Fibroblast of villous mesenchyme (primary cell): ENCODE data around the gene PLA2G4F. TPM values are rescaled to one million over a fixed set of nuclear protein-coding genes. Genes with fewer than 3 reads are reported as not detected.

Experiments
- DNase-seq: peaks from one replicate; pipeline ENCODE4 v3.0.0-alpha.2; 2010; ENCODE audit warnings: low read depth
- H3K4me3 ChIP-seq: 2 replicates; pipeline ENCODE4 v1.5.1; 2011; ENCODE audit warnings: low read depth, mild to moderate bottlenecking, low read length
- total RNA-seq: library from RNA; depleted of rRNA; stranded (reverse); fragments of >200 nt; gene quantifications from 2 replicates; pipeline ENCODE4 v1.2.3, GENCODE V29; 2012
- TF ChIP-seq, protein P1 (sequence below): IDR thresholded peaks from 2 replicates; pipeline ENCODE4 v1.5.1; 2012; ENCODE audit warnings: low read depth, mild to moderate bottlenecking, low read length; ENCODE audit not compliant: insufficient read depth

Gene PLA2G4F
- total RNA-seq, 1 donor, result not detected

DNA sequence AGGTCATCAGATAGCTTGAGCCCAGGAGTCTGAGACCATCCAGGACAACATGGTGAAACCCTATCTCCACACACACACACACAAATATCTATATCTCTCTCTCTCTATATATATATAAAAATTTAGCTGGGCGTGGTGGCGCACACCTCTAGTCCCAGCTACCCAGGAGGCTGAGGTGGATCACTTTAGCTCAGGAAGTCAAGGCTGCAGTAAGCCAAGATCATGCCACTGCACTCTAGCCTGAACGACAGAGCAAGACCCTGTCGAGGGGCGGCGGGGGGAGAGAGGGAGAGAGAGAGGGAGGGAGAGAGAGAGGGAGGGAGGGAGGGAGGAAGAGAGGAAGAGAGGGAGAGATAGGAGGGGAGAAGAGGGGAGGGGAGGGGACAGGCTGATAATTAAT lies 28.0 kb downstream of the PLA2G4F start:
- DNase-seq, result no peak
- TF ChIP-seq, protein P1, sequence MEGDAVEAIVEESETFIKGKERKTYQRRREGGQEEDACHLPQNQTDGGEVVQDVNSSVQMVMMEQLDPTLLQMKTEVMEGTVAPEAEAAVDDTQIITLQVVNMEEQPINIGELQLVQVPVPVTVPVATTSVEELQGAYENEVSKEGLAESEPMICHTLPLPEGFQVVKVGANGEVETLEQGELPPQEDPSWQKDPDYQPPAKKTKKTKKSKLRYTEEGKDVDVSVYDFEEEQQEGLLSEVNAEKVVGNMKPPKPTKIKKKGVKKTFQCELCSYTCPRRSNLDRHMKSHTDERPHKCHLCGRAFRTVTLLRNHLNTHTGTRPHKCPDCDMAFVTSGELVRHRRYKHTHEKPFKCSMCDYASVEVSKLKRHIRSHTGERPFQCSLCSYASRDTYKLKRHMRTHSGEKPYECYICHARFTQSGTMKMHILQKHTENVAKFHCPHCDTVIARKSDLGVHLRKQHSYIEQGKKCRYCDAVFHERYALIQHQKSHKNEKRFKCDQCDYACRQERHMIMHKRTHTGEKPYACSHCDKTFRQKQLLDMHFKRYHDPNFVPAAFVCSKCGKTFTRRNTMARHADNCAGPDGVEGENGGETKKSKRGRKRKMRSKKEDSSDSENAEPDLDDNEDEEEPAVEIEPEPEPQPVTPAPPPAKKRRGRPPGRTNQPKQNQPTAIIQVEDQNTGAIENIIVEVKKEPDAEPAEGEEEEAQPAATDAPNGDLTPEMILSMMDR, result no peak
- H3K4me3 ChIP-seq, result no peak overlapping the region

DNA sequence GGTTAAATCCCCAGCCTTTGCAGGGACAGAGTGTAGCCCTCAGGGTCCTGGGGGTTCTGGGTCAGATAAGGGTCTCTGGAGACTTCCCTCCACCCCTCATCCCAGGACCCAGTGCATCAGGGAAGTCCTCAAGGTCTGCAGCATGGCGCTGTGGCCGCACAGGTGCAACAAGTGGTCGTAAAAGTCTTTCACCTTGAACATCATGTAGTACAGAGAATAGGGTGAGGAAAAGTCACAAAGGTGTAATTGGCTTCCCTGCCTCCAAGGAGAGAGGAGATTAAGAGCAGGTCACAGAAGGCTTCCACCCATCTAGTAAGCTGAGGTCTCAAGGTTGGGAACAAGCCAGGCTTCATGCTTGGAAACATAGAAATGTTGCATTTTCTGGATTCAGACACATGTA lies 32.9 kb downstream of the PLA2G4F start:
- TF ChIP-seq, protein P1, result no peak
- H3K4me3 ChIP-seq, result no peak overlapping the region
- no peak for DNase-seq

DNA sequence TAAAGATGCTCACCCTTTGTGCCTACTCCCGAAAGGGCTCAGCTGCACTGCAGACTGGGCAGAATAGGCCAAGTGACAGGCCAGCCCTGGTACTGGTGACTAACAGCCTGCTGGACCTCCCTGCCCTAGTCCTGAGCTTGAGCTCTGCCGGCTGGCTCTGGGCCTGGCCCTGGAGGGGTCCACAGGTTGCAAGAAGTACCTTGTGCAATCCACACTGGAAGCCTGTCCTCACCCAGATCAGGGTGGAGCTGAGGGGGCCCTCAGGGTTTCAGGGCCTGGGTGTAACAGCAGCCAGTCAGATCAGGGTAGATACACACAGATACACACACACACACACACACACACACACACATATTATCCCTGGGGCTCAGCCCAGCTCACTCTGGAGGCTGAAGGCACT lies 34.8 kb downstream of the PLA2G4F start:
- DNase-seq, result no peak
- TF ChIP-seq, protein P1, result no peak
- H3K4me3 ChIP-seq, result no peak overlapping the region

DNA sequence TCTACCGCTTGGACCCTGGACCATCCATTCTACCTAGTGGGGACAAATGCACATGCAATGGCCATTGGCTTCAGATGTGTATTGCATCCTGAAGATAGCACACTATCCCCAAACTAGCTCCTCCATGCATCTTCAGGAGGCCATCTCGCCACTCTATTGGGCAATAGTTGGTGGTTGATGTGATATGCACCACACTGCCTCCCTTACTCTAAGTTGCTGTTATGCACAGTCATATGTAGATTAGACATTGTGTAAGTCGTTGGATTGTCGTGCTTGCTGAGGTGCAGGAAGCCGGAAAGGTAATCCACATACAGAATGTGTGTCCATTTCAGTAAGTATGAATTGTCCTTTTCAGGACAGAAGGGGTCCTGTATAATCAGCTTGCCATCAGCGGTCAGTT lies 35.4 kb downstream of the PLA2G4F start:
- TF ChIP-seq, protein P1, result no peak
- no peak for DNase-seq
- no peak overlapping the region for H3K4me3 ChIP-seq

DNA sequence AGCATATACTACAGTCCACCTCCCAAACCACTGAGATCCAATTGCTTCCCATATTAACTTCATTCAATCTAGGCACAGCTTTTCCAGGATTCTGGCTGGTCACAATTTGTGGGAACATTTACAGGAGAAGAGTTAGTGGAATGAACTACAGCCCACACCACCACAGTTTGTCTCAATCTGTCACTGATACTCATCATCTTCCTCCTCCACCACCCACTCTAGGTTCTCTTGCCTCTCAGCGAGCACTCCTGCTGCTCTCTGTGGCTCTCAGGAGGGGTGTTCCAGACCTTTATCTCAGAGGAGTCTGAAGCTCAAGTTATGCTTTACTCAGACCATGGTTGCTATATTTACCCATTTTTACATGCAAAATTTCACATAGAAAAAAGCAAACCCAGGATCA lies 36.2 kb downstream of the PLA2G4F start:
- H3K4me3 ChIP-seq, result no peak overlapping the region
- no peak for DNase-seq
- TF ChIP-seq, protein P1, result no peak

DNA sequence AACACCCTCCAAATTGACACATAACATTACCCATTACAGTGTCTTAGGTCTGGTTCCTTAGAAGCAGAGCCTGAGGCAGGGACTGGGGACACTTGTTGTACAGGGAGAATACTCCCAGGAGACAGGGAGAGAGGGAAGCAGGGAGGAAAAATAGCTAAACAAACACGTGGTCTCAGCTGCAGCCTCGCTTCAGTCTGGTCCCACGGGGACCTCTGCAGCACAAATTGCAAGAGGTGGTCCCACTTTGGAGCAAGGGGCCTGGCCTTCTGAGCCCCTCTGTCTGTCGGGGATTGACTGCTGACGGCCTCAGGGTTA lies 37.0 kb downstream of the PLA2G4F start:
- no peak overlapping the region for H3K4me3 ChIP-seq
- DNase-seq, result no peak
- TF ChIP-seq, protein P1, result no peak

DNA sequence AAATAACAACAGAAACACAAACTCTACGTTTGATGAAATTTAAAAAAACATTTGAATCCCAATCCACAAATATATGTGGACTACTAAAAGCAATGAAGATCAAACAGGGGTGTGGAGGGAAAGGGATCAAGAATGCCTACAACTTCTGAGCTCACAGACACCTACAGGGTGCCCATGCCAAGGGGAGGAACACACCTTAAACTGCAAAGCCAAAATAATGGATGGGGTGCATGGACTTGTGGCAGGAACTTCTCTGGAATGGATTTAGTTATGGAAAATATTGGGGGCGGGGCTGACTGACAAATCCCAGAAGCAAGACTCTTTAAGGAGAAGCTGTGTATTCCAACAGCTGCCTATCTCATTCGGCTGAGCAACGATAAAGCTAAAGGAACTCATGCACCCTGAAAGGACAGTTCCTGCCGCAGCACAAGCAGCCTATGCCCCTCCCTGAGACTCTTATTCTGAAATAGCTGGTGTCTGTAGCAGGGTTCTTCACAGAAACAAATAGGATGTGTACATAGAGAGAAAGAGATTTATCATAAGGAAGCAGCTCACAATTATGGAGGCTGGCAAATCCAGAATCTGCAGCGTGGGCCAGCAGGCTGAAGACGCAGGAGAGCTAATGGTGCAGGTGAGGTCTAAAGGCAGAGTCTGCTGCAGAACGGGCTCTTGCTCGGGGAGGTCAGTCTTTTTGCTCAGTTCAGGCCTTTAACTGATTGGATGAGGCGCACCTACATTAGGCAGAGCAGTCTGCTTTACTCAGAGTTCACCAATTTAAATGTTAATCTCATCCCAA lies 37.6 kb downstream of the PLA2G4F start:
- TF ChIP-seq, protein P1, result no peak
- no peak overlapping the region for H3K4me3 ChIP-seq
- DNase-seq, result peak; percentile 25
